Liver (tissue), 3 donors: ENCODE results near the gene FARP1.

ENCODE experiments used
- ATF3 ChIP-seq: IDR thresholded peaks from 2 replicates; pipeline ENCODE4 v1.6.1; 2016; ENCODE audit warnings: antibody characterized with exemption
- CTCF ChIP-seq: fragments of 150-350 bp; IDR thresholded peaks from 2 replicates; pipeline ENCODE4 v1.5.1; 2017; ENCODE audit warnings: improper control_type of control experiment, low read depth, low read length; ENCODE audit not compliant: missing input control
- EGR1 ChIP-seq, 2 donors: IDR thresholded peaks; 2 replicates each; pipeline ENCODE4 v1.6.1; 2016 to 2018; ENCODE audit warnings: antibody characterized with exemption in 2 of 2, low read depth in 2 of 2
- GABPA ChIP-seq, 2 donors: IDR thresholded peaks in 1 of 2; conservative IDR thresholded peaks in 1 of 2; 2 replicates each; pipeline ENCODE4 v1.6.1; 2016; ENCODE audit warnings: antibody characterized with exemption in 2 of 2, mild to moderate bottlenecking in 1 of 2, moderate library complexity in 1 of 2
- HNF4A ChIP-seq, 2 donors: conservative IDR thresholded peaks; 2 replicates each; pipeline ENCODE4 v1.6.1; 2016; ENCODE audit warnings: antibody characterized with exemption in 2 of 2, mild to moderate bottlenecking in 2 of 2
- JUND ChIP-seq, 2 donors: IDR thresholded peaks; 2 replicates each; pipeline ENCODE4 v1.6.1; 2016; ENCODE audit warnings: antibody characterized with exemption in 2 of 2
- MAX ChIP-seq: IDR thresholded peaks from 2 replicates; pipeline ENCODE4 v1.6.1; 2016; ENCODE audit warnings: antibody characterized with exemption
- RAD21 ChIP-seq, 2 donors: IDR thresholded peaks; 2 replicates each; pipeline ENCODE4 v1.6.1; 2016; ENCODE audit warnings: antibody characterized with exemption in 2 of 2, mild to moderate bottlenecking in 2 of 2
- REST ChIP-seq: IDR thresholded peaks from 2 replicates; pipeline ENCODE4 v1.6.1; 2016; ENCODE audit warnings: antibody characterized with exemption, mild to moderate bottlenecking
- RXRA ChIP-seq, 2 donors: IDR thresholded peaks; 2 replicates each; pipeline ENCODE4 v1.6.1; 2017 to 2018; ENCODE audit warnings: antibody characterized with exemption in 2 of 2, mild to moderate bottlenecking in 1 of 2
- TAF1 ChIP-seq: conservative IDR thresholded peaks from 2 replicates; pipeline ENCODE4 v1.6.1; 2016; ENCODE audit warnings: antibody characterized with exemption, mild to moderate bottlenecking
- YY1 ChIP-seq: IDR thresholded peaks from 2 replicates; pipeline ENCODE4 v1.6.1; 2016; ENCODE audit warnings: antibody characterized with exemption, mild to moderate bottlenecking
- ZBTB33 ChIP-seq: IDR thresholded peaks from 2 replicates; pipeline ENCODE4 v1.6.1; 2016; ENCODE audit warnings: antibody characterized with exemption
- donor health status: healthy.
- donor health status: healthy.

GRCh38 chr13:98419786-98420553 is 277.1 kb downstream of the FARP1 start:
- TF ChIP-seq EGR1 (IDR thresholded peaks at IDR 0.05; ENCODE audit: low read depth in 2 of 2) (no peak), GABPA (IDR thresholded peaks at IDR 0.05 in 1 of 2, conservative IDR thresholded peaks at IDR 0.05 in 1 of 2) (no peak), JUND (IDR thresholded peaks at IDR 0.05) (no peak), MAX (no peak), REST (no peak), CTCF (no peak), ZBTB33 (no peak), RAD21 (IDR thresholded peaks at IDR 0.05) (no peak), TAF1 (no peak), ATF3 (no peak), RXRA (IDR thresholded peaks at IDR 0.05) (no peak), YY1 (no peak), HNF4A (conservative IDR thresholded peaks at IDR 0.05) (no peak)
